ENCODE data around the gene PALLD.

The PALLD gene

GRCh38 chr4:168874083-168874482 lies 377.2 kb downstream of the PALLD start:
- no peaks in the 10 kb centered on the region for H4K20me1 ChIP-seq (ENCODE audit: insufficient read depth, low read length)
- H2AFZ ChIP-seq (ENCODE audit: low read length): no peak overlapping the region
- H3K79me2 ChIP-seq (ENCODE audit: insufficient read depth, low read length): no peaks in the 10 kb centered on the region
- H3K4me1 ChIP-seq (ENCODE audit: insufficient read depth, low read length, severe bottlenecking): no peaks in the 10 kb centered on the region
- TF ChIP-seq CTCF (IDR thresholded peaks at IDR 0.05; ENCODE audit: low read length) (no peak), EZH2 (IDR thresholded peaks at IDR 0.05; ENCODE audit: borderline replicate concordance, low read length) (no peak)
- H3K4me2 ChIP-seq (ENCODE audit: low read length): no peak overlapping the region
- H3K9me2 ChIP-seq (ENCODE audit: low read depth, low read length): no peaks in the 10 kb centered on the region
- 0 out of 2 replicates have a peak, but pooled peaks cover 3% of the 10 kb centered on the region for H3K27me3 ChIP-seq (ENCODE audit: insufficient read depth, low read length)
- H3K36me3 ChIP-seq (ENCODE audit: insufficient read depth, low read length): no peaks in the 10 kb centered on the region
- no peaks in the 10 kb centered on the region for H3K9me3 ChIP-seq (ENCODE audit: low read length)
- no peak overlapping the region for H3K27ac ChIP-seq (ENCODE audit: low read depth, low read length, poor library complexity, severe bottlenecking)
- no peaks in the 10 kb centered on the region for H3F3A ChIP-seq (ENCODE audit: insufficient read depth, low read length)
- no peak overlapping the region for H3K4me3 ChIP-seq (ENCODE audit: low read depth, low read length, poor library complexity, severe bottlenecking)
- no peak overlapping the region for H3K9ac ChIP-seq (ENCODE audit: low read length)

GRCh38 chr4:168876106-168876505 lies 379.3 kb downstream of the PALLD start:
- no peaks in the 10 kb centered on the region for H3K79me2 ChIP-seq (ENCODE audit: insufficient read depth, low read length)

GRCh38 chr4:168877511-168878491 lies 380.9 kb downstream of the PALLD start:
- H3K4me2 ChIP-seq (ENCODE audit: low read length): peak overlapping the region; percentile 53
- H2AFZ ChIP-seq (ENCODE audit: low read length): no peak overlapping the region
- H3K4me1 ChIP-seq (ENCODE audit: insufficient read depth, low read length, severe bottlenecking): no peaks in the 10 kb centered on the region
- H3K4me3 ChIP-seq (ENCODE audit: low read depth, low read length, poor library complexity, severe bottlenecking): peak overlapping the region; percentile 10
- H3K9me3 ChIP-seq (ENCODE audit: low read length): no peaks in the 10 kb centered on the region
- H3K9ac ChIP-seq (ENCODE audit: low read length): no peak overlapping the region
- H3K9me2 ChIP-seq (ENCODE audit: low read depth, low read length): no peaks in the 10 kb centered on the region
- TF ChIP-seq CTCF (IDR thresholded peaks at IDR 0.05; ENCODE audit: low read length) (no peak), EZH2 (IDR thresholded peaks at IDR 0.05; ENCODE audit: borderline replicate concordance, low read length) (no peak)
- H3K27ac ChIP-seq (ENCODE audit: low read depth, low read length, poor library complexity, severe bottlenecking): no peak overlapping the region
- no peaks in the 10 kb centered on the region for H3F3A ChIP-seq (ENCODE audit: insufficient read depth, low read length)
- no peaks in the 10 kb centered on the region for H4K20me1 ChIP-seq (ENCODE audit: insufficient read depth, low read length)
- H3K27me3 ChIP-seq (ENCODE audit: insufficient read depth, low read length): 0 out of 2 replicates have a peak, but pooled peaks cover 3% of the 10 kb centered on the region
- H3K79me2 ChIP-seq (ENCODE audit: insufficient read depth, low read length): no peaks in the 10 kb centered on the region
- H3K36me3 ChIP-seq (ENCODE audit: insufficient read depth, low read length): no peaks in the 10 kb centered on the region

More at GRCh38 chr4:168876106-168876505, 379.3 kb downstream of the PALLD start:
- TF ChIP-seq EZH2 (IDR thresholded peaks at IDR 0.05; ENCODE audit: borderline replicate concordance, low read length): no peak
- TF ChIP-seq CTCF (IDR thresholded peaks at IDR 0.05; ENCODE audit: low read length): no peak
- Histone ChIP-seq H3K36me3 (ENCODE audit: insufficient read depth, low read length) (no peaks in the 10 kb centered on the region), H4K20me1 (ENCODE audit: insufficient read depth, low read length) (no peaks in the 10 kb centered on the region), H3K4me1 (ENCODE audit: insufficient read depth, low read length, severe bottlenecking) (no peaks in the 10 kb centered on the region), H3K27me3 (ENCODE audit: insufficient read depth, low read length) (0 out of 2 replicates have a peak, but pooled peaks cover 3% of the 10 kb centered on the region), H3F3A (ENCODE audit: insufficient read depth, low read length) (no peaks in the 10 kb centered on the region), H3K9me3 (ENCODE audit: low read length) (no peaks in the 10 kb centered on the region), H2AFZ (ENCODE audit: low read length) (no peak overlapping the region), H3K4me2 (ENCODE audit: low read length) (no peak overlapping the region), H3K9me2 (ENCODE audit: low read depth, low read length) (no peaks in the 10 kb centered on the region), H3K4me3 (ENCODE audit: low read depth, low read length, poor library complexity, severe bottlenecking) (no peak overlapping the region), H3K9ac (ENCODE audit: low read length) (no peak overlapping the region), H3K27ac (ENCODE audit: low read depth, low read length, poor library complexity, severe bottlenecking) (no peak overlapping the region)
